Urinary bladder (tissue), 4 donors: ENCODE measurements around the gene SULT4A1. TPM values are rescaled to one million over a fixed set of nuclear protein-coding genes. Genes with fewer than 3 reads are reported as not detected.

Experiments
- DNase-seq: peaks from one replicate; pipeline ENCODE4 v3.0.0-alpha.2; 2015; ENCODE audit errors: extremely low spot score
- H3K27ac ChIP-seq: one replicate; pipeline ENCODE4 v1.5.1; 2013; ENCODE audit warnings: low read depth, mild to moderate bottlenecking, moderate library complexity
- H3K36me3 ChIP-seq: one replicate; pipeline ENCODE4 v1.6.1; 2013; ENCODE audit warnings: mild to moderate bottlenecking, moderate library complexity; ENCODE audit not compliant: insufficient read depth
- H3K4me1 ChIP-seq: one replicate; pipeline ENCODE4 v1.6.1; 2013; ENCODE audit warnings: mild to moderate bottlenecking, moderate library complexity; ENCODE audit not compliant: insufficient read depth
- H3K4me3 ChIP-seq: one replicate; pipeline ENCODE4 v1.5.1; 2013; ENCODE audit warnings: low read depth, low read length
- WGBS: extraction: QIAGEN DNeasy Blood & Tissue Kit; methylation state at CpG from one replicate; pipeline ENCODE4 v1.1.7; 2013; 5-methylcytosine and 5-hydroxymethylcytosine counted together
- polyA plus RNA-seq: library from polyadenylated mRNA; stranded (reverse); fragments of 200-250 nt; gene quantifications from one replicate; pipeline ENCODE4 v1.2.3, GENCODE V29; 2013
- total RNA-seq: library from RNA; depleted of rRNA; stranded (reverse); fragments of >200 nt; gene quantifications from one replicate; pipeline ENCODE4 v1.2.3, GENCODE V29; 2014
- donor health status: healthy with polysubstance abuse.
- donor health status: healthy.

Gene SULT4A1
- total and polyA plus RNA-seq, 2 donors, result 1.2 to 1.5 TPM

GRCh38 chr22:43828998-43829782 lies 33.1 kb downstream of the SULT4A1 start:
- Histone ChIP-seq H3K4me1 (no peaks in the 10 kb centered on the region), H3K4me3 (no peak overlapping the region), H3K36me3 (no peaks in the 10 kb centered on the region), H3K27ac (no peak overlapping the region)
- WGBS, result 36% methylated on average over 20 of the region's 20 CpGs
- no peak for DNase-seq

- WGBS, result 71% methylated on average over 6 of the region's 6 CpGs
- Histone ChIP-seq H3K4me1 (no peaks in the 10 kb centered on the region), H3K36me3 (no peaks in the 10 kb centered on the region), H3K4me3 (no peak overlapping the region), H3K27ac (no peak overlapping the region)
- no peak for DNase-seq
Observed at GRCh38 chr22:43828725-43828997, 33.7 kb downstream of the SULT4A1 start.

- Histone ChIP-seq H3K27ac (no peak overlapping the region), H3K36me3 (no peaks in the 10 kb centered on the region), H3K4me1 (no peaks in the 10 kb centered on the region), H3K4me3 (no peak overlapping the region)
- no peak for DNase-seq
- 89% methylated on average over 16 of the region's 16 CpGs for WGBS
Observed at GRCh38 chr22:43827926-43828724, 34.2 kb downstream of the SULT4A1 start.

GRCh38 chr22:43827003-43827735 lies 35.1 kb downstream of the SULT4A1 start:
- H3K36me3 ChIP-seq, result no peaks in the 10 kb centered on the region
- no peak overlapping the region for H3K27ac ChIP-seq
- no peak for DNase-seq
- WGBS, result 33% methylated on average over 13 of the region's 13 CpGs
- no peaks in the 10 kb centered on the region for H3K4me1 ChIP-seq
- H3K4me3 ChIP-seq, result no peak overlapping the region

- WGBS, result 31% methylated on average over 16 of the region's 16 CpGs
- DNase-seq, result no peak
- Histone ChIP-seq H3K4me1 (no peaks in the 10 kb centered on the region), H3K27ac (no peak overlapping the region), H3K4me3 (no peak overlapping the region), H3K36me3 (no peaks in the 10 kb centered on the region)
Observed at GRCh38 chr22:43826142-43827002, 35.9 kb downstream of the SULT4A1 start.

- WGBS, result 64% methylated on average over 11 of the region's 11 CpGs
- DNase-seq, result no peak
- H3K4me1 ChIP-seq, result no peaks in the 10 kb centered on the region
- no peak overlapping the region for H3K27ac ChIP-seq
- no peaks in the 10 kb centered on the region for H3K36me3 ChIP-seq
- H3K4me3 ChIP-seq, result no peak overlapping the region
Observed at GRCh38 chr22:43825651-43826050, 36.7 kb downstream of the SULT4A1 start.

- DNase-seq, result no peak
- Histone ChIP-seq H3K4me3 (no peak overlapping the region), H3K4me1 (no peaks in the 10 kb centered on the region), H3K36me3 (no peaks in the 10 kb centered on the region), H3K27ac (no peak overlapping the region)
- WGBS, result 87% methylated on average over 26 of the region's 26 CpGs
Observed at GRCh38 chr22:43824724-43825420, 37.4 kb downstream of the SULT4A1 start.

GRCh38 chr22:43823911-43824665 lies 38.2 kb downstream of the SULT4A1 start:
- Histone ChIP-seq H3K4me1 (no peaks in the 10 kb centered on the region), H3K4me3 (no peak overlapping the region), H3K27ac (no peak overlapping the region), H3K36me3 (no peaks in the 10 kb centered on the region)
- WGBS, result 83% methylated on average over 17 of the region's 17 CpGs
- no peak for DNase-seq

GRCh38 chr22:43823353-43823908 lies 38.9 kb downstream of the SULT4A1 start:
- 67% methylated on average over 13 of the region's 13 CpGs for WGBS
- no peak for DNase-seq
- Histone ChIP-seq H3K4me1 (no peaks in the 10 kb centered on the region), H3K4me3 (no peak overlapping the region), H3K27ac (no peak overlapping the region), H3K36me3 (no peaks in the 10 kb centered on the region)

- H3K4me3 ChIP-seq, result no peak overlapping the region
- H3K36me3 ChIP-seq, result no peaks in the 10 kb centered on the region
- H3K4me1 ChIP-seq, result no peaks in the 10 kb centered on the region
- DNase-seq, result no peak
- 71% methylated on average over 22 of the region's 22 CpGs for WGBS
- H3K27ac ChIP-seq, result no peak overlapping the region
Observed at GRCh38 chr22:43821606-43822425, 40.5 kb downstream of the SULT4A1 start.

- H3K4me1 ChIP-seq, result no peaks in the 10 kb centered on the region
- WGBS, result 62% methylated on average over 18 of the region's 18 CpGs
- no peak overlapping the region for H3K27ac ChIP-seq
- no peaks in the 10 kb centered on the region for H3K36me3 ChIP-seq
- no peak overlapping the region for H3K4me3 ChIP-seq
- no peak for DNase-seq
Observed at GRCh38 chr22:43820651-43821305, 41.5 kb downstream of the SULT4A1 start.
